Keratinocyte (primary cell): ENCODE results near the gene SCO1. TPM values are rescaled to one million over a fixed set of nuclear protein-coding genes. Genes with fewer than 3 reads are reported as not detected.
"Not testable (repeated sequence)": the region's sequence is repeated elsewhere in the genome, so short reads cannot be mapped to it uniquely, and the experiment has no call there.

ENCODE experiments used
- DNase-seq: peaks from one replicate; pipeline ENCODE4 v3.0.0-alpha.2; 2011; ENCODE audit warnings: low read depth, missing footprints, low spot score
- FAIRE-seq: peaks from 2 replicates; lab custom pipeline; 2011; peaks lifted over from hg19 to GRCh38; lab: Jason Lieb, UNC
- H2AFZ ChIP-seq: 2 replicates; pipeline ENCODE4 v1.6.0; 2012; ENCODE audit warnings: low read length, control low read depth, inconsistent platforms; ENCODE audit not compliant: control insufficient read depth
- H3K27ac ChIP-seq: 2 replicates; pipeline ENCODE4 v1.5.1; 2011; ENCODE audit warnings: low read length; ENCODE audit not compliant: control insufficient read depth, insufficient read depth
- H3K27me3 ChIP-seq: 3 replicates; pipeline ENCODE4 v1.6.0; 2011; ENCODE audit warnings: low read length; ENCODE audit not compliant: control insufficient read depth, insufficient read depth; ENCODE audit errors: extremely low read depth
- H3K36me3 ChIP-seq, 2 experiments: 2 replicates in 1 of 2; 3 replicates in 1 of 2; pipeline ENCODE4 v1.5.1; 2011; ENCODE audit warnings: low read length in 2 of 2, mild to moderate bottlenecking in 1 of 2; ENCODE audit not compliant: control insufficient read depth in 2 of 2, insufficient read depth in 2 of 2; ENCODE audit errors: extremely low read depth in 1 of 2
- H3K4me1 ChIP-seq: 3 replicates; pipeline ENCODE4 v1.5.1; 2011; ENCODE audit warnings: low read length; ENCODE audit not compliant: control insufficient read depth, insufficient read depth; ENCODE audit errors: extremely low read depth
- H3K4me2 ChIP-seq: 3 replicates; pipeline ENCODE4 v1.6.0; 2011; ENCODE audit warnings: low read depth, low read length; ENCODE audit not compliant: control insufficient read depth, insufficient read depth; ENCODE audit errors: extremely low read depth
- H3K4me3 ChIP-seq, 3 experiments: fragments of 200-600 bp in 1 of 3; sonication (generic) in 1 of 3; 2 replicates in 2 of 3; 3 replicates in 1 of 3; pipeline ENCODE4 v1.5.1; 2011 to 2016; ENCODE audit warnings: low read length in 3 of 3, mild to moderate bottlenecking in 3 of 3, control low read depth in 2 of 3, inconsistent platforms in 1 of 3, low read depth in 1 of 3, mixed read lengths in 1 of 3, mixed run types in 1 of 3, moderate library complexity in 1 of 3; ENCODE audit not compliant: control insufficient read depth in 2 of 3, insufficient read depth in 2 of 3; ENCODE audit errors: extremely low read depth in 1 of 3
- H3K79me2 ChIP-seq: 2 replicates; pipeline ENCODE4 v1.6.0; 2012; ENCODE audit warnings: low read length; ENCODE audit not compliant: control insufficient read depth, insufficient read depth
- H3K9ac ChIP-seq: 3 replicates; pipeline ENCODE4 v1.6.0; 2011; ENCODE audit warnings: low read length; ENCODE audit not compliant: control insufficient read depth, insufficient read depth; ENCODE audit errors: extremely low read depth
- H3K9me1 ChIP-seq: 3 replicates; pipeline ENCODE4 v1.6.0; 2011; ENCODE audit warnings: low read length; ENCODE audit not compliant: control insufficient read depth, insufficient read depth; ENCODE audit errors: extremely low read depth
- H3K9me3 ChIP-seq: 2 replicates; pipeline ENCODE4 v1.5.1; 2012; ENCODE audit warnings: low read depth, low read length; ENCODE audit not compliant: control insufficient read depth
- H4K20me1 ChIP-seq: 3 replicates; pipeline ENCODE4 v1.6.0; 2011; ENCODE audit warnings: low read length; ENCODE audit not compliant: control insufficient read depth, insufficient read depth; ENCODE audit errors: extremely low read depth
- CTCF ChIP-seq, 3 experiments: IDR thresholded peaks in 1 of 3; conservative IDR thresholded peaks in 1 of 3; optimal IDR thresholded peaks in 1 of 3; 2 replicates in 2 of 3; 3 replicates in 1 of 3; pipeline versions ENCODE3 to v1.5.1; 2011; ENCODE audit warnings: low read length in 3 of 3, mild to moderate bottlenecking in 3 of 3, moderate library complexity in 2 of 3, control low read depth in 1 of 3, inconsistent platforms in 1 of 3; ENCODE audit not compliant: insufficient read depth in 2 of 3; ENCODE audit errors: extremely low read depth in 1 of 3
- EZH2 ChIP-seq: IDR thresholded peaks from one replicate; pipeline ENCODE4 v1.6.1; 2012; ENCODE audit warnings: inconsistent platforms, mild to moderate bottlenecking, low read length, moderate library complexity
- dilution Hi-C: fragments of 300-500 bp; cut with MboI; formaldehyde crosslinking; loops from one replicate; pipeline ENCODE4 v1.7.0; 2020; ENCODE audit warnings: low sequenced_read_pairs; ENCODE audit not compliant: extremely low pct_ligation_motif_present
- polyA plus RNA-seq, 5 experiments: library from polyadenylated mRNA; depleted of rRNA in 3 of 5; stranded (reverse) in 3 of 5; stranded (forward) in 1 of 5; unstranded in 1 of 5; fragments of >200 nt; gene quantifications; 1 replicate in 1 of 5; 2 replicates in 3 of 5; 3 replicates in 1 of 5; pipeline versions ENCODE4 v1.2.1 to v1.2.3, GENCODE V29; 2011 to 2012; ENCODE audit warnings: missing spikeins in 2 of 5, low read depth in 1 of 5, low replicate concordance in 1 of 5

SCO1 gene
- polyA plus RNA-seq, 1 donor (not counting 4 experiments of a cell fraction or from before 2014, with no cell fraction given): 28.3 TPM

- H3K36me3 ChIP-seq: no peaks in the 10 kb centered on the region
- no peak overlapping the region for H3K4me2 ChIP-seq
- H3K27ac ChIP-seq: no peak overlapping the region
- H3K27me3 ChIP-seq: no peaks in the 10 kb centered on the region
- no peak overlapping the region for H2AFZ ChIP-seq
- no peaks in the 10 kb centered on the region for H3K9me1 ChIP-seq
- H3K79me2 ChIP-seq: no peaks in the 10 kb centered on the region
- dilution Hi-C loops: no loop called here
- H3K4me1 ChIP-seq: peaks cover 5% of the 10 kb centered on the region
- no peak overlapping the region for H3K4me3 ChIP-seq
- H4K20me1 ChIP-seq: no peaks in the 10 kb centered on the region
- H3K9ac ChIP-seq: no peak overlapping the region
- TF ChIP-seq EZH2 (no peak), CTCF (optimal IDR thresholded peaks at IDR 0.05 in 1 of 3, IDR thresholded peaks at IDR 0.05 in 1 of 3, conservative IDR thresholded peaks at IDR 0.05 in 1 of 3; ENCODE audit: extremely low read depth in 1 of 3, insufficient read depth in 2 of 3, low read length in 3 of 3) (no peak)
- no peaks in the 10 kb centered on the region for H3K9me3 ChIP-seq
- no peak for FAIRE-seq
- DNase-seq: no peak
Measured at GRCh38 chr17:10733666-10734065, 36.3 kb upstream of the SCO1 start.

GRCh38 chr17:10732121-10732520, 34.8 kb upstream of the SCO1 start:
- H3K4me2 ChIP-seq, H3K79me2 ChIP-seq, H3K9me1 ChIP-seq, H3K9me3 ChIP-seq, H3K4me3 ChIP-seq, FAIRE-seq, H3K27ac ChIP-seq, DNase-seq, H4K20me1 ChIP-seq, H2AFZ ChIP-seq, H3K27me3 ChIP-seq, H3K4me1 ChIP-seq, H3K9ac ChIP-seq, H3K36me3 ChIP-seq, dilution Hi-C loops: not testable (repeated sequence)

- no peak for TF ChIP-seq EZH2
- no peak for TF ChIP-seq CTCF (optimal IDR thresholded peaks at IDR 0.05 in 1 of 3, IDR thresholded peaks at IDR 0.05 in 1 of 3, conservative IDR thresholded peaks at IDR 0.05 in 1 of 3; ENCODE audit: extremely low read depth in 1 of 3, insufficient read depth in 2 of 3, low read length in 3 of 3)
- no peaks in the 10 kb centered on the region for H3K36me3 ChIP-seq
- dilution Hi-C loops: no loop called here
- no peaks in the 10 kb centered on the region for H3K27me3 ChIP-seq
- DNase-seq (no peak), FAIRE-seq (no peak)
- no peak overlapping the region for H3K9ac ChIP-seq
- H3K79me2 ChIP-seq: no peaks in the 10 kb centered on the region
- H3K27ac ChIP-seq: no peak overlapping the region
- H3K9me1 ChIP-seq: no peaks in the 10 kb centered on the region
- H3K4me1 ChIP-seq: peaks cover 5% of the 10 kb centered on the region
- H3K4me3 ChIP-seq: no peak overlapping the region
- no peaks in the 10 kb centered on the region for H3K9me3 ChIP-seq
- no peak overlapping the region for H2AFZ ChIP-seq
- H3K4me2 ChIP-seq: no peak overlapping the region
- H4K20me1 ChIP-seq: no peaks in the 10 kb centered on the region
Measured at GRCh38 chr17:10731408-10731879, 34.1 kb upstream of the SCO1 start.

GRCh38 chr17:10730247-10730646, 32.9 kb upstream of the SCO1 start:
- H3K9me3 ChIP-seq, H3K4me1 ChIP-seq, dilution Hi-C loops, H4K20me1 ChIP-seq, H3K27me3 ChIP-seq, H3K79me2 ChIP-seq, H3K9me1 ChIP-seq, H3K36me3 ChIP-seq, DNase-seq, FAIRE-seq: not testable (repeated sequence)
- H3K9ac ChIP-seq: peak overlapping the region; percentile 72
- peak overlapping the region; percentile 41 for H3K27ac ChIP-seq
- peak overlapping the region; percentile 76 for H3K4me2 ChIP-seq
- peak overlapping the region; percentile 36 to 65 (median 57) for H3K4me3 ChIP-seq
- H2AFZ ChIP-seq: peak overlapping the region; percentile 84
